Astrocyte of the cerebellum (primary cell): ENCODE measurements around the gene KIFC1.

ENCODE experiments used
- DNase-seq: peaks from one replicate; pipeline ENCODE4 v3.0.0-alpha.2; 2011; ENCODE audit warnings: low read depth
- H3K4me3 ChIP-seq: 2 replicates; pipeline ENCODE4 v1.5.1; 2011; ENCODE audit warnings: mild to moderate bottlenecking, low read depth, low read length, moderate library complexity
- in situ Hi-C: cut with HindIII; loops from 2 replicates; pipeline ENCODE4 v1.10.0; 2017; ENCODE audit warnings: low sequenced_read_pairs
- TF ChIP-seq, protein P1 (sequence below): IDR thresholded peaks from 2 replicates; pipeline ENCODE4 v1.5.1; 2012; ENCODE audit warnings: low read length, low read depth, moderate library complexity, mild to moderate bottlenecking; ENCODE audit errors: missing control alignments

KIFC1 gene

DNA sequence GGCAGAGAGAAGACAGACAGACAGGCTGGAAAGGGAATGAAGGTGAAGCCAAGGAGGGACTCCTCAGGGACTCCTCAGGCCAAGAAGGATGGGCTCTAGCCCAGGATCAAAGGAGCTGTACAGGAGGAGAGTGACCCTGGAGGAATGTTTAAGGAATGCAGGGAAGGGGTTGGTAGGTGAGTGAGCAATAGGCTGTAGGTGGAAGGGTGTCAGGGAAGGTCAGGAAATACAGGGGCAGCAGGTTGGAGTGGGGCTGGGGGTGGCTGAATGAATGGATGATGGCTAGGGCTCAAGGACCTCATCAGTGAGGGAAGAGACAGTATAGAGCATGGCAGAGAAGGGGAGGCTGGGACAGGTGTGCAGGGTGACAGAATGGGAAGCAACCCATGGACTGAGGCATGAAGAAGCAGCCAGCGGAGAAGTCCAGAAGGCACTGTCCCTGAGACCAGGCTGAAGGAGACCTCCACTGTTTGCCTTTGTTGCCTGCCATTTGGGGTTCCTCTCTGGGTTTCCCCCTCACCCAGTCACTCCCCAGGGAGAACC is 41.4 kb downstream of the KIFC1 start:
- no peak overlapping the region for H3K4me3 ChIP-seq
- in situ Hi-C loops, result no loop called here
- no peak for DNase-seq
- TF ChIP-seq, protein P1, sequence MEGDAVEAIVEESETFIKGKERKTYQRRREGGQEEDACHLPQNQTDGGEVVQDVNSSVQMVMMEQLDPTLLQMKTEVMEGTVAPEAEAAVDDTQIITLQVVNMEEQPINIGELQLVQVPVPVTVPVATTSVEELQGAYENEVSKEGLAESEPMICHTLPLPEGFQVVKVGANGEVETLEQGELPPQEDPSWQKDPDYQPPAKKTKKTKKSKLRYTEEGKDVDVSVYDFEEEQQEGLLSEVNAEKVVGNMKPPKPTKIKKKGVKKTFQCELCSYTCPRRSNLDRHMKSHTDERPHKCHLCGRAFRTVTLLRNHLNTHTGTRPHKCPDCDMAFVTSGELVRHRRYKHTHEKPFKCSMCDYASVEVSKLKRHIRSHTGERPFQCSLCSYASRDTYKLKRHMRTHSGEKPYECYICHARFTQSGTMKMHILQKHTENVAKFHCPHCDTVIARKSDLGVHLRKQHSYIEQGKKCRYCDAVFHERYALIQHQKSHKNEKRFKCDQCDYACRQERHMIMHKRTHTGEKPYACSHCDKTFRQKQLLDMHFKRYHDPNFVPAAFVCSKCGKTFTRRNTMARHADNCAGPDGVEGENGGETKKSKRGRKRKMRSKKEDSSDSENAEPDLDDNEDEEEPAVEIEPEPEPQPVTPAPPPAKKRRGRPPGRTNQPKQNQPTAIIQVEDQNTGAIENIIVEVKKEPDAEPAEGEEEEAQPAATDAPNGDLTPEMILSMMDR, result no peak

DNA sequence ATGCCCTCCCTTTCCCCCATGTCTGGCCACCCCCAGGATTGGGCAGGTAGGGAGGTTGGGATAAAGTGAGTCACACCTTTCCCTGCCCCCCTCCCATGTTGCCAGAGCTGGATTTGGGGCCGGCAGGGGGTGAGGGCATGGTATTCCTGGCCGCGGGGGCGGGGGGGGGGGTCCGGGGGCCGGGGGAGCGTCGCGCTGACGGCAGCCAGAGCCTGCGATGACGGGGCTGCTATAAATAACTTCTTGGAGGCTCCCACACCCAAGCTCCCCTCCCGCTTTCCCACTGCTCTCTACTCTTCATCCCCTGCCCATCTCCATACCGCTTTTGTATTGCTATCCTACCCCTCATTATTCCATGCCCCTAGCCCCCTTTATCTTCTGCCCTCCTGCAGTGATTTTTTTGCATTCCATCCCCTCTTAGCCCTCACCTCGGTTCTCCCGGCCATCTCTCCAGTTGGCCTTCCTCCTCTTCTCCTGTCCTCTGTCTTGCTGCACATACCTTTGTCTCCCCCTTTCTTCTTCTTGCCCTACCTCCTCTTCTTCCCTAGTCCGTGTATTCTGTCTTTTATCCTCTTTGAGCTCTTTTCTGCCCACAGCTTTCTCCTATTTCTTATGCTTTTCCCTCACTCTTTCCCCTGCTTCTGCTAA is 42.0 kb downstream of the KIFC1 start:
- no peak for DNase-seq
- in situ Hi-C loops, result no loop called here
- H3K4me3 ChIP-seq, result no peak overlapping the region
- TF ChIP-seq, protein P1, result no peak

DNA sequence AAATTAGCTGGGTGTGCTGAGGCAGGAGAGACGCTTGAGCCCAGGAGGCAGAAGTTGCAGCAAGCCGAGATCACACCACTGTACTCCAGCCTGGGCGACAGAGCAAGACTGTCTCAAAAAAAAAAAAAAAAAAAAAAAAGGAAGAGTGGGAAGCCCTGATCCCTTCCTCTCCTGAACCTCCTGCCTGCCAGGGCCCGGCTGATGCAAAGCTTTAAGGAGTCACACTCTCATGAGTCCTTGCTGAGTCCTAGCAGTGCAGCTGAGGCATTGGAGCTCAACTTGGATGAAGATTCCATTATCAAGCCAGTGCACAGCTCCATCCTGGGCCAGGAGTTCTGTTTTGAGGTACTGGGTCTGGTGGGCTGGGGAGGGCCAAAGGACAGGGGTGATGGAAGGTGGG is 43.3 kb downstream of the KIFC1 start:
- no peak overlapping the region for H3K4me3 ChIP-seq
- no peak for DNase-seq
- TF ChIP-seq, protein P1, result no peak
- in situ Hi-C loops, result no loop called here

DNA sequence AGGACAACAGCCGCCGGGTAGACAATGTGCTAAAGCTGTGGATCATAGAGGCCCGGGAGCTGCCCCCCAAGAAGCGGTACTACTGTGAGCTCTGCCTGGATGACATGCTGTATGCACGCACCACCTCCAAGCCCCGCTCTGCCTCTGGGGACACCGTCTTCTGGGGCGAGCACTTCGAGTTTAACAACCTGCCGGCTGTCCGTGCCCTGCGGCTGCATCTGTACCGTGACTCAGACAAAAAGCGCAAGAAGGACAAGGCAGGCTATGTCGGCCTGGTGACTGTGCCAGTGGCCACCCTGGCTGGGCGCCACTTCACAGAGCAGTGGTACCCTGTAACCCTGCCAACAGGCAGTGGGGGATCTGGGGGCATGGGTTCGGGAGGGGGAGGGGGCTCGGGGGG is 46.0 kb downstream of the KIFC1 start:
- in situ Hi-C loops, result no loop called here
- no peak overlapping the region for H3K4me3 ChIP-seq
- TF ChIP-seq, protein P1, result no peak
- DNase-seq, result no peak

DNA sequence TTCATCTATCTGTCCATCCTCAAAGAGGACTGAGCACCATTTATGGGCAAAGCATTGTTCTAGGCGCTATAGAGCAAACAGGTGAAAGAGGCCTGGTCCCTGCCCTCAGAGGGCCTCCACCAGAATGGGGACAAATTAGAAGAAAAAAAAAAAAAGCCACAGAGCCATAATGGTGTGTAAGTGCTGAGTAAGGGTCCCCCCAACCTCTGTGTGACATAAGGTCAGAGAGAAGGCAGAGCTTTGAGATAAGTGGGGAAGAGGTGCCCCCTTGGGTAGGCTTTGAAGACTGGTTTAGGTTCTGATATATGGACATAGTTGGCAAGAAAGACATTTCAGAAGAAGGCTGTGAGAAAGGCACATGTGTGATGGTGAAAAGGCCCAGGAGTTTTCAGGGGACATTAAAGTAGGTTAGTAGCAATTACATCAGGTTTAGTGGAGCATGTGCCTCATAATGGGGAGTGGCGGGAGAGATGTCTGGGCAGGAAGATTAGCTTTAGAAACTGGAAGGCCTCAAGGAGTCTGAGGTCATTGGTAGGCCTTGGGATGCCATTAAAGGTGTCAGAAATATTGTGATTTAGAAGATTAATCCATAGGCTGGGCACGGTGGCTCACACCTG is 47.5 kb downstream of the KIFC1 start:
- H3K4me3 ChIP-seq, result no peak overlapping the region
- TF ChIP-seq, protein P1, result no peak
- in situ Hi-C loops, result no loop called here
- DNase-seq, result no peak

DNA sequence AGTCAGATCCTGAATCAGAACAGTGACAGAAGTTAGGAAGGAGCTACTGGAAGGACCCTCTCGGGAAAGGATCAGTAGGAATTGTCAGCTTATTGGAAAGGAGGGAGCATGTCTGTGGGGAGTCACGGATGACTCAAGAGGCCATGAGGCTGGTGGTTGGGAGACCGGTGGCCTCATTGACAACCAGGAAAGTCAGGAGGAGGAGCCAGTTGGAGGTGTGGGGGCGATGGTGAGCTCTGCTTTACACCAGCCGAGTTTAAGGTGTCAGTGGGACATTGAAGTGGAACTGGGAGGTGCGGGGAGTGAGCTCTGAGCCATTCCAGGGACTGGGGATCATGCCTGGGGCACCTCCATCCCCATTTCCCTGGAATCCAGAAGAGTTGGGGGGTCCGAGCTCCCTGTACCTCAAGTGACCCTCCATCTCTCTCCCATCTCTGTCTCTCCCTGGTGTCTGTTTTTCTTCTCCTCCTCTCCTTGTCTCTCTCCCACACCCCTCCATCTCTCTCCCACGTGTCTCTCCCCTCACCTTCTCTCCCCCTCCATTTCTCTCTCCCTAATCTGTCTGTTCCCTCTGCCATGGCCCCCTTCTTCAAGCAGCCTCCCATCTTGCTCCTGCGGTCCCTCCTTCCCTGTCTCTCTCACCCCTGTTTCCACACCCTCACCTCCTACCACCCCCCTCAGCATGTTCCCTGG is 48.5 kb downstream of the KIFC1 start:
- no peak overlapping the region for H3K4me3 ChIP-seq
- DNase-seq, result no peak
- in situ Hi-C loops, result no loop called here
- TF ChIP-seq, protein P1, result no peak
